Lower leg skin (tissue), 4 donors: Measurements from ENCODE around the gene RNF213. TPM values are rescaled to one million over a fixed set of nuclear protein-coding genes. Genes with fewer than 3 reads are reported as not detected.
"Not testable (repeated sequence)": the region's sequence is repeated elsewhere in the genome, so short reads cannot be mapped to it uniquely, and the experiment has no call there.

Experiments
- DNase-seq, 2 donors: peaks; one replicate each; pipeline ENCODE4 v3.0.0-alpha.2; 2019; ENCODE audit warnings: low spot score in 2 of 2
- H3K4me3 ChIP-seq: fragments of 200-600 bp; sonication (generic); 2 replicates; pipeline ENCODE4 v1.5.1; 2017; ENCODE audit warnings: mild to moderate bottlenecking, low read depth; ENCODE audit not compliant: poor library complexity, severe bottlenecking
- CTCF ChIP-seq, 3 donors: fragments of 450-650 bp; IDR thresholded peaks; one replicate each; pipeline ENCODE4 v1.5.1; 2016; ENCODE audit warnings: antibody characterized with exemption in 3 of 3, mild to moderate bottlenecking in 3 of 3, moderate library complexity in 2 of 3
- POLR2A ChIP-seq, 2 donors: fragments of 450-650 bp; IDR thresholded peaks; one replicate each; pipeline ENCODE4 v1.6.1; 2016 to 2017; ENCODE audit warnings: antibody characterized with exemption in 2 of 2, mild to moderate bottlenecking in 1 of 2, moderate library complexity in 1 of 2
- WGBS, 2 donors: methylation state at CpG; one replicate each; pipeline ENCODE4 v1.1.5; 2018; 5-methylcytosine and 5-hydroxymethylcytosine counted together
- intact Hi-C: fragments of 100-400 bp; cut with DNase I; formaldehyde crosslinking; loops from one replicate; pipeline ENCODE4 v1.15.0; 2023; ENCODE audit warnings: low total_unique reads
- total RNA-seq, 4 donors: library from RNA; depleted of rRNA; stranded (reverse); fragments of >200 nt; gene quantifications; one replicate each; pipeline ENCODE4 v1.1.0, GENCODE V29; 2016

RNF213 gene
- total RNA-seq, 4 donors from 2014 or later: 48.4 to 103 (median 59.8) TPM

GRCh38 chr17:80327518-80327917, 66.9 kb downstream of the RNF213 start:
- no peak overlapping the region for H3K4me3 ChIP-seq
- TF ChIP-seq CTCF (IDR thresholded peaks at IDR 0.05) (no peak), POLR2A (IDR thresholded peaks at IDR 0.05) (no peak)
- intact Hi-C loops: no loop called here
- DNase-seq: no peak
- 77 to 84% methylated on average over 10 of the region's 10 CpGs for WGBS, 2 donors

GRCh38 chr17:80328634-80329380, 68.2 kb downstream of the RNF213 start:
- TF ChIP-seq CTCF (IDR thresholded peaks at IDR 0.05): no peak
- no peak for TF ChIP-seq POLR2A (IDR thresholded peaks at IDR 0.05)
- H3K4me3 ChIP-seq: no peak overlapping the region
- intact Hi-C loops: no loop called here
- 86 to 87% methylated on average over 21 of the region's 21 CpGs for WGBS, 2 donors
- DNase-seq: no peak

GRCh38 chr17:80329421-80329820, 68.8 kb downstream of the RNF213 start:
- 97 to 99% methylated on average over 6 of the region's 6 CpGs for WGBS, 2 donors
- H3K4me3 ChIP-seq, DNase-seq, intact Hi-C loops: not testable (repeated sequence)

- TF ChIP-seq CTCF (IDR thresholded peaks at IDR 0.05) (no peak), POLR2A (IDR thresholded peaks at IDR 0.05) (no peak)
- no peak for DNase-seq
- intact Hi-C loops: no loop called here
- no peak overlapping the region for H3K4me3 ChIP-seq
- 76 to 77% methylated on average over 9 of the region's 9 CpGs for WGBS, 2 donors
Measured at GRCh38 chr17:80330276-80330675, 69.6 kb downstream of the RNF213 start.

- 92 to 93% methylated on average over 6 of the region's 6 CpGs for WGBS, 2 donors
- intact Hi-C loops, H3K4me3 ChIP-seq, DNase-seq: not testable (repeated sequence)
Measured at GRCh38 chr17:80330938-80331337, 70.3 kb downstream of the RNF213 start.

GRCh38 chr17:80331820-80332219, 71.2 kb downstream of the RNF213 start:
- TF ChIP-seq CTCF (IDR thresholded peaks at IDR 0.05): no peak
- TF ChIP-seq POLR2A (IDR thresholded peaks at IDR 0.05): no peak
- H3K4me3 ChIP-seq: no peak overlapping the region
- DNase-seq: no peak
- intact Hi-C loops: no loop called here
- 90 to 98% methylated on average over 10 of the region's 10 CpGs for WGBS, 2 donors
